OCI-LY1 (cell line): Measurements from ENCODE around the gene POLR2J2.
"Not testable (repeated sequence)": the region's sequence is repeated elsewhere in the genome, so short reads cannot be mapped to it uniquely, and the experiment has no call there.

Experiments
- EZH2 ChIP-seq: fragments of 200-600 bp; sonication (generic), shearing (Covaris generic); IDR thresholded peaks from 2 replicates; pipeline ENCODE4 v1.8.0; 2017; ENCODE audit warnings: borderline replicate concordance, mixed run types, mild to moderate bottlenecking, antibody characterized with exemption, low read length, moderate library complexity, mixed read lengths
- TF ChIP-seq, protein P1 (sequence below): fragments of 200-600 bp; sonication (generic), shearing (Covaris generic); IDR thresholded peaks from 2 replicates; pipeline ENCODE4 v1.5.1; 2017; ENCODE audit warnings: mild to moderate bottlenecking, antibody characterized with exemption, low read length, moderate library complexity, mixed read lengths

DNA sequence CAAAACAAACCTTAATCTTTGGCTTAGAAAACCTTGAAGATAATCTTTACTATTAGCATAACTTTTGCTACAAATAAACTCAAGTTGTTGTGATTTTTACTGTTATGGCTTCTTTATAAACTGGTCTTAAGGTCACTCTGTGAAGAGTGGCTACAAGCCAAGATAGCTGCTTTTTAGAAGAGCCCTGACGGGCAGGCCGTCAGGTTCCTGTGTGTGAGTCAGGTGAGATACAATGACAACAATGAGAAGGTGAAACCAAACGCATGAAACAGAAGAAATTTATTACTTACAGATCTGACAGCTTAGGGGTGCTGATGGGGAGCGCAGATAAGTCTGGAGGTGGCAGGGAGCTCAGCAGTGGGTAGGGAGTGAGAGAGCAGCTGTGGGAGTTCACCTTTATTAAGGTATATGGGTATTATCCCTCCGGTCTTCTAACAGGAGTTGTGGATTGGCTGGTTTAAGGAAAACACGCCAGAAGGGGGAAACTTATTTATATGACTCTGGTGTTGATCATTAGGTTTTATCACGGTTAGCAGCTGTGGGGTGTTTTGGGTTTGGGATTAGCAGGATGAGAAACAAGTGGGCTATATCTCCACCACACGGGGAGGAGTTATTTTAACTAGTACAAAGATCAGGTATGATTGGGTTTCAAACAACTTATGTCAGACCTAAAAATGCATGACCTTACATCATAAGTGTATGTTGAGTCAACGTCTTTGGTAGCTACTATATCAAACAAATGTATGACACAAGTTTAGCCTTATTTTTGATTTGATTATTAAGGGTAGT lies 27.7 kb upstream of the POLR2J2 start:
- TF ChIP-seq EZH2: not testable (repeated sequence)
- TF ChIP-seq, protein P1, sequence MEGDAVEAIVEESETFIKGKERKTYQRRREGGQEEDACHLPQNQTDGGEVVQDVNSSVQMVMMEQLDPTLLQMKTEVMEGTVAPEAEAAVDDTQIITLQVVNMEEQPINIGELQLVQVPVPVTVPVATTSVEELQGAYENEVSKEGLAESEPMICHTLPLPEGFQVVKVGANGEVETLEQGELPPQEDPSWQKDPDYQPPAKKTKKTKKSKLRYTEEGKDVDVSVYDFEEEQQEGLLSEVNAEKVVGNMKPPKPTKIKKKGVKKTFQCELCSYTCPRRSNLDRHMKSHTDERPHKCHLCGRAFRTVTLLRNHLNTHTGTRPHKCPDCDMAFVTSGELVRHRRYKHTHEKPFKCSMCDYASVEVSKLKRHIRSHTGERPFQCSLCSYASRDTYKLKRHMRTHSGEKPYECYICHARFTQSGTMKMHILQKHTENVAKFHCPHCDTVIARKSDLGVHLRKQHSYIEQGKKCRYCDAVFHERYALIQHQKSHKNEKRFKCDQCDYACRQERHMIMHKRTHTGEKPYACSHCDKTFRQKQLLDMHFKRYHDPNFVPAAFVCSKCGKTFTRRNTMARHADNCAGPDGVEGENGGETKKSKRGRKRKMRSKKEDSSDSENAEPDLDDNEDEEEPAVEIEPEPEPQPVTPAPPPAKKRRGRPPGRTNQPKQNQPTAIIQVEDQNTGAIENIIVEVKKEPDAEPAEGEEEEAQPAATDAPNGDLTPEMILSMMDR: not testable (repeated sequence)
